Prostate gland (tissue), 2 donors: ENCODE data around the gene WWOX.

ENCODE experiments used
- CTCF ChIP-seq, 4 experiments: fragments of 200-600 bp in 2 of 4; fragments of 450-650 bp in 2 of 4; sonication (generic) in 2 of 4; IDR thresholded peaks; 1 replicate in 3 of 4; 2 replicates in 1 of 4; pipeline ENCODE4 v1.5.1; 2016 to 2019; ENCODE audit warnings: antibody characterized with exemption in 4 of 4, mild to moderate bottlenecking in 2 of 4, moderate library complexity in 2 of 4
- POLR2AphosphoS5 ChIP-seq: sonication (generic); formaldehyde crosslinking; IDR thresholded peaks from one replicate; pipeline ENCODE4 v1.6.1; 2017; ENCODE audit warnings: antibody characterized with exemption

DNA sequence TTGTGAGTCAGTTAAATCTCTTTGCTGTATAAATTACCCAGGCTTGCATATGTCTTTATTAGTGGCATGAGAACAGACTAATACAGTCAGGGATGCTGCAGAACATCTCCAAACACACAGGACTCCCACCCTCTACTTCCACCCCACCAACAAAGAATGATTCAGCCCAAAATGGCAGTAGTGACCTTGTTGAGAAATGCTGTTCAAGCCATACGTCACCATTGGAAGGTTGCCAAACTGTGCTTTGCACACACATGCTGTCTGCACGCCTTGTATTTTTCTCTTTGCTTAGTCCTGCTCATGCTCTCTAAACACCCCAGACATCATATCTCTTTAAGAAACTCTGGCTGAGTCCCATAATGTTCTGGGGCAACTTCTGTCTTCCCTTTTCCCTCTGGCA is 589.6 kb downstream of the WWOX start:
- no peak for TF ChIP-seq POLR2AphosphoS5
- no peak for TF ChIP-seq CTCF (IDR thresholded peaks at IDR 0.05)
